Glomerular visceral epithelial cell (primary cell): Measurements from ENCODE around the gene VASP.

Experiments used
- DNase-seq: peaks from one replicate; pipeline ENCODE4 v3.0.0-alpha.2; 2016; ENCODE audit errors: extremely low spot score

VASP gene

DNA sequence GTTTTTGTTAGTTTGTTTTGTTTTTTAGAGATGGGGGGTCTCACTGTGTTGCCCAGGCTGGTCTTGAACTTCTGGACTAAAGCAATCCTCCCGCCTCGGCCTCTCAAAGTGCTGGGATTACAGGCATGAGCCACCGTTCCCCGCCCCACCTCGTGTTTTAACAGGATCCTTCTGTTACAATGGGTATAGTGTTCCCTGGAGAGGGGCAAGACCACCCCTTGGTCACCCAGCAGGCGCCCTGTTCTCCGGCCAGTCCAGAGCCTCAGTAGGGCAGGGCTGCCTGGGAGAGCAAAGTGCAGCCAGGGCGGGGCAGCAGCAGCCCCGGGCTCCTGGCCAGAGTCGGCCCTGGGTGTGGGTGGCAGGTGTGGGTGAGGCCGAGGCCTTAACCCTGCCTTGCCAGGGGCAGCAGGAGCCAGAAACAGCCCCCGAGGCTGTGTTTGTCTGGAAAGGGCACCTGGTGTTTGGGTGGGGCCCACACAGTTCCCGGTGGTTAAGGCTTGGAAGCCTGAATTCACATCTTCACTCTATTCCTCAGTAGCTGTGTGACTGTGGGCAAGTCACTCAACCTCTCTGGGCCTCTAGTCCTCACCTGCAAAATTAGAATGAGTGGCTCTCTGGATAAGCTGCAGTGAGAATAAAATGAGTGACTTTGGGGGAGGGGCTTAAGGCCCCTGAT is 7.2 kb downstream of the VASP start:
- no peak for DNase-seq

DNA sequence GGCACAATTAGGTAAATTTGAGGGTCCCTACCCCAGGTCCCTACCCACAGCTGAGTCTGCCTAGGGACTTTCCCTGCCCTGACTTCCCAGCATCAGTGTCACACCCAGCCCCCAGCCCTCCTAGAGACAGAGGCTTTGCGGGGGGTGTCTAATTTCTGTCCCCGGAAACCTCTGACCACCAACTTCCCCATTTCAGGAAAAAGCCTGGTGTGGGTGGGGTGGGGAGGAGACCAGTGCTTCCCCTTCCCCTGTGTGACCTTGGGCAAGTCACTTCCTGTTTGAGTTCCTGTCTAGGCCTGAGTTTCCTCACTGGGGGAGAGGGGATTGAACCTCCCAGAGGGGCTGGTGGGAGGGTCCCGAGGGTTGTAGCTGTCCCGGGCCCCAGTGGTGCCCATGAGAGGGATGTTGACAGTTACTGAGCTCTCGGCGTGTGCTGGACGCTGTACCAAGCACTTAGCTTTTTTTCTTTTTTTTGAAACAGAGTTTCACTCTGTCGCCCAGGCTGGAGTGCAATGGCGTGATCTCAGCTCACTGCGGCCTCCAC is 7.9 kb downstream of the VASP start:
- no peak for DNase-seq

DNA sequence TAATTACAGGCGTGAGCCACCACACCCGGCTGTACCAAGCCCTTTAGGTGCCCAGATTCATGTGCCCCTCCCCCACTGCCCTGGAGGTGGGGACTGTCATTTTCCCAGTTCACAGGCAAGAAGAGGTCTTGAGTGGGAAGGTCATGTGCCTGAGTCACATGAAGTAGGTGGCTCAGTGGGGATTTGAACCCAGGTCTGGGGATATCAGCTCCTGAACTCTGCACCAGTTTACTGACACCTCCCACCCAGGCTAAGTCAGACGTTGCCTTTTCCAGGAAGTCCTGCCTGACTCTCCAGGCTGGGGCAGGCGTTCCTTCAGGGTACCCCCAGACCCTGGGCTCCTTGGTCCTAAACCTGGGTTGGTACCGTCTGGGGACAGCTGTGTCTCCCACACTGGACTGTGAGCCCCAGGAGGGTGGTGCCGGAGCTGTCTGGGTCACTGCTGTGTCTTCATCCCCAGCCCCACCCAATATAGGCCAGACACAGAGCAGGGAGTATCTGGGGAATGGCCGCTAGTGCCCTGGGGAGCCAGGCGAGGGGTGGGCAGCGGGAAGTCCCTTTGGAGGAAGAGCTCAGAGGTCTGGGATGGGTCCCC is 8.6 kb downstream of the VASP start:
- no peak for DNase-seq

DNA sequence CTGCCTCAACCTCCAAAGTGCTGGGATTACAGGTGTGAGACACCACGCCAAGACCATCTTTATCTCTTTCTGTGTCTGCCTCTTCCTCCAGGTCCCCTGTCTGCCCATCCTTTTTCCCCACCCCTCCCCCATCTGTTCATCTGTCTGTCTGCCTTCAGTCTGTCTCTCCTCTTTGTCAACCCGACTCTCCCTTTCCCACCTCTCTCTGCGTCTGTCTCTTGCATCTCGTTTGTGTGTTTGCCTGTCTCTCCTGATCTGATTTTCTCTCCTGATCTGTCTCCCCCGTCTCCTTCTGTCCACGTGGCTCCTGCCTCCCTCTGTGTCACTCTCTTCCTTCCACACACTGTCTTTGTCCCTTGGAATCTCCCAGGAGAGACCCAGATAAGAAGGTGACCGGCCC is 10.0 kb downstream of the VASP start:
- no peak for DNase-seq

DNA sequence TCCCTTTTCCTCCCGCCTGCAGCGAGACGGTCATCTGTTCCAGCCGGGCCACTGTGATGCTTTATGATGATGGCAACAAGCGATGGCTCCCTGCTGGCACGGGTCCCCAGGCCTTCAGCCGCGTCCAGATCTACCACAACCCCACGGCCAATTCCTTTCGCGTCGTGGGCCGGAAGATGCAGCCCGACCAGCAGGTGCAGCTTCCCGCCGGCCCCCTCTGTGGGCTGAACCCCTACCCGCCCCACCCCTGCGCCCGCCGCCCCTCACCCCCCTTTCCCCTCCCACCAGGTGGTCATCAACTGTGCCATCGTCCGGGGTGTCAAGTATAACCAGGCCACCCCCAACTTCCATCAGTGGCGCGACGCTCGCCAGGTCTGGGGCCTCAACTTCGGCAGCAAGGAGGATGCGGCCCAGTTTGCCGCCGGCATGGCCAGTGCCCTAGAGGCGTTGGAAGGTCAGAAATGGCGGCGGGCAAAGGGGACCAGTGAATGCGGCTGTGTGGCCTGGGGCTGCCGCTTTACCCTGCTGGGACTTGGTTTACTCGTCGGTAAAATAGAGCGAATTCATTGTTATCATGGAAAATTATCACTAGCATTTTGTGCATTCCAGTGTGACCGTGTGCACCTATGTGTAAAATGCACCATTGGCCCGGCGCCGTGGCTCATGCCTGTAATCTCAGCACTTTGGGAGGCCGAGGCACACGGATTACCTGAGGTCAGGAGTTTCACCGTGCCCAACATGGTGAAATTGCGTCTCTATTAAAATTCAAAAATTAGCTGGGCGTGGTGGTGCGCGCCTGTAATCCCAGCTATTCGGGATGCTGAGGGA is 10.6 kb downstream of the VASP start:
- DNase-seq: no peak

DNA sequence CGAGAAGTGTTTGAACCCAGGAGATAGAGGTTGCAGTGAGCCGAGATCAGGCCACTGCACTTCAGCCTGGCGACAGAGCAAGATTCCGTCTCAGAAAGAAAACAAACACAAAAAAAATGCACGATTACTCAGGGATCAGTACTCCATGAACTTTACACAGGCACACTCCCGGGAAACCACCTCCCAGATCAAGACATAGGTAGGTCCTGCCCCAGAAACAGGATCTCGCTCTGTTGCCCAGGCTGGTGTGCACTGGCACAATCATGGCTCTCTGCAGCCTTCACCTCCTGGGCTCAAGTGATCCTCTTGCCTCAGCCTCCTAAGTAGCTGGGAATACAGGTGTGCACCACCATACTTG is 11.2 kb downstream of the VASP start:
- no peak for DNase-seq

DNA sequence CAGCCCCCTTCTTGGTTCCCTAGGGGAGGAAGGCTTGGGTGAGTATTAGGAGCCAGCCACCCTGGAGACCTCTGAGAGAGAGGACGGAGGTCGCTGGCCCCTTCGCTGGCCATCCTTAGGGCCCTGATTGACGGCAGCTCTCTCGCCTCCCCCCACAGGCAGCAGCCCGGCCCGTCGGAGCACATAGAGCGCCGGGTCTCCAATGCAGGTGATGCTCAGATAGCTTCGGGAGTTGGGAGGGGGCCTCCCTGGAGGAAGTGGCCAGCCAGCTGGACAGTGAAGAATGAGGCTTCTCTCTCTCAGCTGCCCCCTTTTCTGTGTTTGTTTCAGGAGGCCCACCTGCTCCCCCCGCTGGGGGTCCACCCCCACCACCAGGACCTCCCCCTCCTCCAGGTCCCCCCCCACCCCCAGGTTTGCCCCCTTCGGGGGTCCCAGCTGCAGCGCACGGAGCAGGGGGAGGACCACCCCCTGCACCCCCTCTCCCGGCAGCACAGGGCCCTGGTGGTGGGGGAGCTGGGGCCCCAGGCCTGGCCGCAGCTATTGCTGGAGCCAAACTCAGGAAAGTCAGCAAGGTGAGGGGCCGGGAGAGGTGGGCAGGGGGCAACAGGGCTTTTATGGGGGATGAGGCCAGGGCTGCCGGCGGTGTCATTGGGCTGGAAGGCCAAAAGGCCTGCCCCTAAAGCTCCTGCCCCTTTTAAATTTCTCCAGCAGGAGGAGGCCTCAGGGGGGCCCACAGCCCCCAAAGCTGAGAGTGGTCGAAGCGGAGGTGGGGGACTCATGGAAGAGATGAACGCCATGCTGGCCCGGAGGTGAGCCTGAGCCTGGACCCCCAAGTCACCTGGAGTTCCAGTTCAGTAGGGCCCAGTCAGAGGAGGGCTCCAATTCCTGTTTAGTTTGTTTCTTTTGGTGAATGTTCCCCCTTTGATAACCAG is 15.0 kb downstream of the VASP start:
- DNase-seq: no peak

DNA sequence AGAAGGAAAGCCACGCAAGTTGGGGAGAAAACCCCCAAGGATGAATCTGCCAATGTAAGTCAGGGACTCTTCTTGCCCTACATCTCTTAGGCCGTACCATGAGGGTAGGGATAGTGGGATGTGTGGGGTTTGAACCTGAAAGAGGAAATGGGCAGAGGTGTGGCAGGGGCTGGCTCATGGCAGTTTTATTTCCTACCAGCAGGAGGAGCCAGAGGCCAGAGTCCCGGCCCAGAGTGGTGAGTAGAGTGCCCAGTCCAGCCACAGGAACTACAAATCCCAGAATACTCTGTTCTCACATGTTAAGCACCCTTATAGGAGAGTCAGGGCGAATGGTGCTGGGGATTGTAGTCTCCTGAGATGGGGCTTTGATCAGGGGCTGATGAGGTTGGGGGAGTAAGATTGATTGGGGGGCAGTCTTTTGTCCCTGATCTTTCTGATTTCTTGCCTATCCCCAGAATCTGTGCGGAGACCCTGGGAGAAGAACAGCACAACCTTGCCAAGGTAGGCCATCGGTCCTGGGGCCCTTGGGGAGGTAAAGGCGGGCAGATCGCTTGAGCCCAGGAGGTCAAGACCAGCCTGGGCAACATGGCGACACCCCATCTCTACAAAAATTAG is 16.5 kb downstream of the VASP start:
- DNase-seq: peak; percentile 88

DNA sequence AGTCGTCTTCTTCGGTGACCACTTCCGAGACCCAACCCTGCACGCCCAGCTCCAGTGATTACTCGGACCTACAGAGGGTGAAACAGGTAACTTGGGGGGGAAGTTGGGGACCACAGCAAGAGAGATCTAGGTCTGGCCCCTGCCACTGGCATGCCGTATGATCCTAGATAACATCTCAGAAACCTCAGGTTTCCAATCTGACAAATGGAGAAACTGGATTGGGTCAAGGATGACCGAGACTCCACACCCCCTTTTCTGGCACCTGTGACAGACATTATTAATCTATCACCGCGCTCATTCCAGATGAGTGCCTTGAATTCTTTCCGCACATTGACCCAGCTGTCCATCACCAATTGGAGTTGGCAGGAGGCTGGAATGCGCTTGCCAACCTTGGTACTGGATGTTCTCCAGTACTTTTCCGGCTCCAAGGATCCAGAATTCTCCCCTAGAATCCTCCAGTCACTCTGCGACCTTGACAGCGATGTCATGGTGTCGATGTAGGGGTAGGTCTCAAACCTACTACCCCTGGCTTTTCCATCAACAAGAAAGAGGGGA is 17.4 kb downstream of the VASP start:
- no peak for DNase-seq

DNA sequence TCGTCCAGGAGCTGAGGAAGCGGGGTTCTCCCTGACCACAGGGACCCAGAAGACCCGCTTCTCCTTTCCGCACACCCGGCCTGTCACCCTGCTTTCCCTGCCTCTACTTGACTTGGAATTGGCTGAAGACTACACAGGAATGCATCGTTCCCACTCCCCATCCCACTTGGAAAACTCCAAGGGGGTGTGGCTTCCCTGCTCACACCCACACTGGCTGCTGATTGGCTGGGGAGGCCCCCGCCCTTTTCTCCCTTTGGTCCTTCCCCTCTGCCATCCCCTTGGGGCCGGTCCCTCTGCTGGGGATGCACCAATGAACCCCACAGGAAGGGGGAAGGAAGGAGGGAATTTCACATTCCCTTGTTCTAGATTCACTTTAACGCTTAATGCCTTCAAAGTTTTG is 18.9 kb downstream of the VASP start:
- DNase-seq: peak; percentile 81

DNA sequence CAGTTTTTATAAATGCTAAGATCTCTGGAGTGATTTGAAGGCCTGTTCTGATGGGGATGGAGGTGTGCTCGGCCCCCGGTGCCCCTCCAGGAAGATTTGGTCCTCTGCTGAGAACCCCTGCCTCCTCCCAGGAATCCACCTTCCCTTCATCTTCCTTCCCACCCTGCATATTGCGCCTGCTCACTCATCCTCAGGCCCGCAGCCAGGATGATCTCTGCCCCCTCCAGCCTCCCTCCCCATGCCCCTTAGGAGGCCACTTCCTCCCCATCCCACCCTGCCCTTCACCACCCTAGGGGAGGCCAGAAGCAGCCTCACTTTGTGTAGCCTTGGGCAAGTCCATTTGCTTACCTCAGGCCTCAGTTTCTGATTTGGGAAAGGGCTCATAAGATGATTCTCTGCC is 19.7 kb downstream of the VASP start:
- no peak for DNase-seq

DNA sequence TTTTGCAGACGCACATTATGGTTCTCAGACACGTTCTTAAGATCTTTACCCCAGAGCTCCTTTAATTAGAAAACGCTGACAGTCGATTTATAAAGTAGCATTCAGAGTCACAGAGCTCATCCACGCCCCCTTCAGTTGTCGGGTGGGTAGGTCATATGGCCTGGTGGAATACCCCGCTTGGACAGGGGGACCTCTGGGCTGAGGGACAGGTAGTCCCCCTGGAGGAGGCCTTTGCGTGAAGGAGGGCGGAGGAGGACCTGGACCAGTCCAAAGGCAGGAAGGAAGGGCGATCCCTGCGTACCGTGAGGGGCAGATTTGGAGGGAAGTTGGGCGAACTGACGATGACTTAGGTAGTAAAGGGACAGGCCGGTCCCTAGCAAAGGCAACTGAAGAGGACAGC is 20.5 kb downstream of the VASP start:
- no peak for DNase-seq

DNA sequence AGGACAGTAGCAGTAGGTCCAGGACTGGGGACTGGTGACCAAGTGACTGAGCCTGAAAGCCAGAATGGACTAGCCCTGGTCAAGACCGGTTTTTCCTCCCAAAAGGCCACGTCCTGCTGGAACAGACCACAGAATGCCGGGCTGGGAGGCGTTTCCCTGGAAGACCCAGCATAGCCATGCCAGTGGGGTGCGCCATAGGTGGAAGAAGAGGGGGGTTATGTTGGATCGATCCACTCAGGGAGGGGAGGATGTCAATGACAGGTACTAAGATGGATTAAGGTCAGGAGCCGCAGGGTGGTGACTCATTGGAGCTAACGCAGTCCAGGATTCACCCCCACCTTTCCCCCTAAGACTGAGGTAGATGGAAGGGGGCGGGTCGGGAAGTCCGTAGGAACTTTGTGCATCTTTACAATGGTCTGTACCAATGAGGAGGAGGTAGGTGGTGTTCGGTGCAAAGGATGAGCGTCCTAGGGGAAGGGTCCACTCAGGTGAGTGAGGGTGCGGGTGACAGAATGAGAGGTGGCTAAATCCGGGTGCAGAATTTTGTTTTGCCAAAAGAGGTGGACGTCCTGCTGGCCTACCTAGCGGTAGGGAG is 21.0 kb downstream of the VASP start:
- DNase-seq: peak; percentile 56

DNA sequence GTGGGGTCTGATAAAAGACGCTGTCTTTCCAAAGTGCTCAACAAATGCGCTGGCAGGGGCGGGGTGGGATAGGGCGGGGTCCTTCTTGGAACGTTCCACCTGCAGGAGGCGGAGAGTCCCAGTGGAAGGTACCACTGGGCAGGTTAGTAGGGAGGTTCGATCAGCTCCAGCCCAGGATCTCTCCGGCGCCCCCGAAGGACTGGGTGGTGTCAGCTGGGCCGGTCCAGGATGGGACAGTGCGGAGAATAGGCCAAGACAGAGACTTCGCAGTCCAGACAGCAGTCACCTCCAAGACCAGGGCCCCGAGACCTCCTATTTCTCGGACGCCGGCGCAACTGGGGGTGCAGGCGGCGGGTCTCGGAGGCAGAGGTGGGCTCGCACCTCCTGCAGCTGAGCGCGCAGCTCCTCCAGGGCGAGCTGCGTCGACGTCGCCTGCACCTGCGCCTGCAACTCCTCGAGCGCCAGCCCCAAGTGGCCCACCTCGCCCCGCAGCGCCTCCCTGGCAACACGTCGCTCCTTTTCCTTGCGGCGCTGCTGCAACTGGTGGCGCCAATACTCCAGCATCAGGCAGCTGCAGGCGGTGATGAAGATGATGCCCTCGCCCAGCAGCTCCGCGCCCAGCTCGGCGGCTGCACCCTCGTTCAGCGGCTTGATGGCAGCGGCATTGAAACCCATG is 21.6 kb downstream of the VASP start:
- DNase-seq: no peak

DNA sequence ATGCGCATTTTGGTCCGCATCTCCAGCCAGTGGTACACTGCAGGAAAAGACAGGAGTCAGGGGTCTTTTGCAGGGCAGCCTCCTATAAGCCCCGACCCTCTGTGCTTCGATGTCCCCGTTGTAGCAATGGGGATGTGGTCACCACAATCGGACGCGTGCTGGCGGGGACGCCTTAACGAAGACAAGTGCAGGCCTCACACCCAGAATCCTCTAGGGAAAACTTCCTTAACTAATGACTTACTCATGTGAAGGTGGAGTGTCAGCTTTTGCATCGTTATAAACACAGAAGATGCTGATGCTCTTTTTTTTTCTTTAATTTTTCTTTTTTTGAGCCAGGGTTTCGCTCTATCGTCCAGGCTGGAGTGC is 22.1 kb downstream of the VASP start:
- DNase-seq: no peak

DNA sequence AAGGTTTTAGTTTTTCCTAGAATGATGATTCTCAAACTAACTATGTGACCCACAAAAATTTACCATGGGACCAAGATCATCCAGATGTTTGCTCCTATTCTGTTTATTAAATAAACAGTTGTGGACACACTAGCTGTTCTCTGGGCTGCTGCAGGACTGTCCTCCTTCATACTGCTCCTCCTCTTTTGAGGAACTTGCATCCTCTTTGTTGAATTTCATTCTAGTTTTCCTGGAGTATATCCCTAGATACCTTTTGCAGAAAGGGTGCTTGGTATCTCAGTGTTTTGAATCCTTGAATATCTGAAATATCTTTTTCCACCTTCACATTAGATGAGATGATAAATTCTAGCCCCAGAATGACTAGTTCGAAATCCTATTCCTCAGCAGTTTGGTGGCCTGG is 24.1 kb downstream of the VASP start:
- no peak for DNase-seq

DNA sequence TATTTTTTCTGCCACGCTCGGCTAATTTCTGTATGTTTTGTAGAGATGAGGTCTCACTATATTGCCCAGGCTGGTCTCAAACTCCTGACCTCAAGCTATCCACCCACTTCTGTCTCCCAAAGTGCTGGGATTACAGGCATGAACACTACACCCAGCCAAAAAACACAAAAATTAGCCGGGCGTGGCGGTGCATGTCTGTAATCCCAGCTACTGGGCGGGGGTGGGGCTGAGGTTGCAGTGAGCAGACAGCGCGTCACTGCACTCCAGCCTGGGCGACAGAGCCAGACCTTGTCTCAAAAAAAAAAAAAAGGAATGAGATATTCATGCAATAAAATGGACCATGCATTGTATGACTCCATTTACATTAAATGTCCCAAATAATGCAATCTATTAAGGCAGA is 32.2 kb downstream of the VASP start:
- DNase-seq: no peak

DNA sequence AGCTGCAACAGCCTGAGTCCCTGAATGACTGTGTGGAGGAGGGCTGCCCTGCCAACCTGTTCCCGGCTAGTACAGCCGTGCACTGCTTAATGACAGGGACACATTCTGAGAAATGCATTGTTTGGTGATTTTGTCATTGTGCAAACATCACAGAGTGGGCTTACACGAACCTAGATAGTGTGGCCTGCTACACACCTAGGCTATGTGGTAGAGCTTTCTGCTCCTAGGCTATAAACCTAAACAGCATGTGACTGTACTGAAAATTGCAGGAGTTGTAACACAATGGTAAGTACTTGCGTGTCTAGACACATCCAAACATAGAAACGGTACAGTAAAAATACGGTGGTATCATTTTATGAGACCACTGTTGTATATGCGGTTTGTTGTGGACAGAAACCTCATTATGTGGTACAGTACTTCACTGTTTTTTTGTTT is 35.0 kb downstream of the VASP start:
- no peak for DNase-seq

DNA sequence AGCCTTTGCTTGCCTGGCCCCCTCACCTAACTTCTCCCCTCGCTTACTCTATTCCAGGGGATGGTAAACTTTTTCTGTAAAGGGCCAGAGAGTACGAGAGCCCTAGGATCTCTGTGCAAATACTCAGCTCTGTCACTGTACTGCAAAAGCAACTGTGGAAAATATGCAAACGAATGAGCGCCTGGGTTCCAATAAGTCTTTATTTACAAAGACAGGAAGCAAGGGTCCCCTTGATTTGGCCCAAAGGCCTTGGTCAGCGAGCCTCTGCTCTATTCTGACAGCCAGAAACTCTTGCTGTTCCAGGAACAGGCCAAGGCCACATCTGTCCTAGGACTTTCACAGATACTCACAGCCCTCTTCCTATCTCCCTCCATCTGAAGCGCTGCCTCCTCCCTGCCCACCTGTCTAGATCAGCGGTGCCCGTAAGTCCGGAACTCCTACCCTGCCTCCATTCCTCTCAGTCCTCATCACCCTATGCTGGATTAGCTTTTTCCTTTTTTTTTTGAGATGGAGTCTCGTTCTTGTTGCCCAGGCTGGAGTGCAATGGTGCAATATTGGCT is 40.0 kb downstream of the VASP start:
- DNase-seq: no peak
